Small intestine (tissue), 7 donors: ENCODE data around the gene RAPGEF4. TPM values are rescaled to one million over a fixed set of nuclear protein-coding genes. Genes with fewer than 3 reads are reported as not detected.

Experiments
- DNase-seq, 2 donors: peaks; one replicate each; pipeline versions ENCODE4 v3.0.0 to v3.0.0-alpha.2; 2013
- FAIRE-seq: peaks from 2 replicates; lab custom pipeline; 2012; peaks lifted over from hg19 to GRCh38; lab: Jason Lieb, UNC
- H3K27ac ChIP-seq, 3 donors: one replicate each; pipeline ENCODE4 v1.5.1; 2013; ENCODE audit warnings: low read length in 2 of 3, mild to moderate bottlenecking in 2 of 3, control low read depth in 1 of 3, inconsistent platforms in 1 of 3, low read depth in 1 of 3, moderate library complexity in 1 of 3
- H3K27me3 ChIP-seq, 3 donors: one replicate each; pipeline ENCODE4 v1.6.1; 2013; ENCODE audit warnings: low read length in 3 of 3, inconsistent platforms in 1 of 3; ENCODE audit not compliant: control insufficient read depth in 3 of 3, insufficient read depth in 3 of 3
- H3K36me3 ChIP-seq, 3 donors: one replicate each; pipeline ENCODE4 v1.6.1; 2013; ENCODE audit warnings: low read length in 3 of 3, inconsistent platforms in 1 of 3, low read depth in 1 of 3, mild to moderate bottlenecking in 1 of 3, moderate library complexity in 1 of 3; ENCODE audit not compliant: control insufficient read depth in 3 of 3, insufficient read depth in 2 of 3
- H3K4me1 ChIP-seq, 3 donors: one replicate each; pipeline ENCODE4 v1.6.1; 2013; ENCODE audit warnings: low read length in 2 of 3, inconsistent platforms in 1 of 3, low read depth in 1 of 3, mild to moderate bottlenecking in 1 of 3, moderate library complexity in 1 of 3; ENCODE audit not compliant: control insufficient read depth in 3 of 3, insufficient read depth in 2 of 3
- H3K4me3 ChIP-seq, 3 donors: one replicate each; pipeline ENCODE4 v1.5.1; 2013; ENCODE audit warnings: low read length in 3 of 3, control low read depth in 1 of 3, inconsistent platforms in 1 of 3, low read depth in 1 of 3, mild to moderate bottlenecking in 1 of 3, moderate library complexity in 1 of 3
- H3K9me3 ChIP-seq, 2 donors: one replicate each; pipeline ENCODE4 v1.6.1; 2013; ENCODE audit warnings: low read depth in 1 of 2, low read length in 1 of 2; ENCODE audit not compliant: control insufficient read depth in 2 of 2, insufficient read depth in 1 of 2
- WGBS, 3 donors: extraction: QIAGEN DNeasy Blood & Tissue Kit; methylation state at CpG; one replicate each; pipeline ENCODE4 v1.1.7; 2013; 5-methylcytosine and 5-hydroxymethylcytosine counted together
- polyA plus RNA-seq, 4 donors: library from polyadenylated mRNA; stranded (reverse) in 3 of 4; unstranded in 1 of 4; fragments of 200-250 nt in 3 of 4; fragments of 120-200 nt in 1 of 4; gene quantifications; one replicate each; pipeline versions ENCODE4 v1.2.1 to v1.2.3, GENCODE V29; 2013
- donor health status: healthy with polysubstance abuse.
- donor health status: control.
- donor health status: control.
- donor health status: Bipolar disorder and iron deficiency.
- donor health status: healthy.

Gene RAPGEF4
- polyA plus RNA-seq, 4 donors, result 0.45 to 7.2 (median 3.4) TPM

DNA sequence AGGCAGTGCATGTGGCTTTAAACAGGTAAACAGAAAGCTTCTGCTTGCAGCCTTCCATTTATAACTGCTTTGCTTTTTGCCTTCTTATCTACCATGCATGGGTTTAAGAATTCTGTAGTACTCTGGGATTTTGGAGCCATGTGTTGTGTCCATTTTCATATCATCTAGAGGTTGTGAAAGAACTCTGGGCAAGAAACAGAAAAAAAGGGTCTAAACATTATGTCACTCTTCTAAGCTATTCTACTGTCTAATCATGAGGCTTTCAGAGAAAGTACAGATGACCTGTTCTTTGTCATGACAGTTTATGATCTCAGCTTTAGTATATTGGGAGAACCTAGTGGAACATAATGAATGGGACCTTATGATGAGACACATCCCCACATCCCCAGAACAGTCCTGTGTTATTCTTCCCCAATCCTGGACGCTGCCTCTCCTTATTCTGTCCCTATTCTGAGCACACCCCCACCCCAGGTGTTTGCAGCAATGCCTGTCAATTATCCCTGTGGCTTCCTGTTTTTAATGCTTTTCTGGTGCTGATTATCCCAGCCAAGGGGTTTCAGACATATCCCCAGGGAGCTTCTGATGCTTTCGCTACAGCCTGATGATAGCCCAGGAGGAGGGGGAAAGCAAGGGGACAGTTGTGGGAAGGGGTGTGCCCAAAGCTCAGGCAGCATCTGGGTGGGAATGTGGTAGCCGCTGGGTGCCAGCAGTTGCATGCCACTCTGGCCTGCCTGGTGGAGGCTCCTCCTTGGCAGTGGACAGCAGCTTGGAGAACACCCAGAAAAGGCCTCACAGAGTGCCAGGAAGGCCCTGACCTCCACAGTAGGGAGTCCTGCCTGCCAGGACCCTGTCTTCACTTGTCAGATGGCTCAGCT is 170.5 kb downstream of the RAPGEF4 start:
- Histone ChIP-seq H3K27ac (no peak overlapping the region), H3K27me3 (no peaks in the 10 kb centered on the region), H3K36me3 (no peaks in the 10 kb centered on the region), H3K9me3 (no peaks in the 10 kb centered on the region), H3K4me1 (no peaks in the 10 kb centered on the region), H3K4me3 (no peak overlapping the region)
- DNase-seq (no peak), FAIRE-seq (no peak)
- WGBS, 3 donors, result 74 to 95% (median 85%) methylated on average over 3 of the region's 3 CpGs

- no peaks in the 10 kb centered on the region for H3K4me1 ChIP-seq
- 77 to 81% (median 81%) methylated on average over 3 of the region's 3 CpGs for WGBS, 3 donors
- FAIRE-seq (no peak), DNase-seq (no peak)
- H3K27ac ChIP-seq, result no peak overlapping the region
- H3K27me3 ChIP-seq, result no peaks in the 10 kb centered on the region
- H3K36me3 ChIP-seq, result no peaks in the 10 kb centered on the region
- no peaks in the 10 kb centered on the region for H3K9me3 ChIP-seq
- no peak overlapping the region for H3K4me3 ChIP-seq
These were observed 172.6 kb downstream of the RAPGEF4 start for GRCh38 chr2:172908275-172908674.

DNA sequence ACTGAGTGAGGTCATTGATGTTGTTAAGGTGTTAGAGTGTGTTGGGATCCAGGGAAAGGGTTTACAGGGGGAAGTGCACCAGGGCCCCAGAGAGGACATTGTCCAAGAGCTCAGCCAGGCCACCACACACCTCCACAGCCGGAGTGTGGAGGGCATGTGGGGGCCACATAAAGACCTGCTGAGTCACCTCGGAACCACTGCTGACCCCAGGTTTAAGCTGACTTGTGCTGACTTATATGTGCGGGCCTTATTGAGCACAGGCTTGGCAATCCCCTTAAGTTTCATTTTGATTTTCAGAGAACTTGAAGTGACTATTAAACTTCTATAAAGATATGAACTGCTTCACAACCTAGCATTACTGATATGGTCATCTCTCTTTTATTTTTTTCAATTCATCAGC is 173.8 kb downstream of the RAPGEF4 start:
- DNase-seq, result no peak
- no peaks in the 10 kb centered on the region for H3K4me1 ChIP-seq
- H3K9me3 ChIP-seq, result no peaks in the 10 kb centered on the region
- no peak overlapping the region for H3K27ac ChIP-seq
- WGBS, 3 donors, result 86 to 96% (median 88%) methylated on average over 3 of the region's 3 CpGs
- no peaks in the 10 kb centered on the region for H3K36me3 ChIP-seq
- FAIRE-seq, result no peak
- no peak overlapping the region for H3K4me3 ChIP-seq
- no peaks in the 10 kb centered on the region for H3K27me3 ChIP-seq

- Histone ChIP-seq H3K36me3 (no peaks in the 10 kb centered on the region), H3K27ac (no peak overlapping the region), H3K9me3 (no peaks in the 10 kb centered on the region), H3K27me3 (no peaks in the 10 kb centered on the region), H3K4me1 (no peaks in the 10 kb centered on the region), H3K4me3 (no peak overlapping the region)
- 85 to 89% (median 88%) methylated on average over 1 of the region's 1 CpG for WGBS, 3 donors
- no peak for DNase-seq
- no peak for FAIRE-seq
These were observed 176.6 kb downstream of the RAPGEF4 start for GRCh38 chr2:172912266-172912665.

DNA sequence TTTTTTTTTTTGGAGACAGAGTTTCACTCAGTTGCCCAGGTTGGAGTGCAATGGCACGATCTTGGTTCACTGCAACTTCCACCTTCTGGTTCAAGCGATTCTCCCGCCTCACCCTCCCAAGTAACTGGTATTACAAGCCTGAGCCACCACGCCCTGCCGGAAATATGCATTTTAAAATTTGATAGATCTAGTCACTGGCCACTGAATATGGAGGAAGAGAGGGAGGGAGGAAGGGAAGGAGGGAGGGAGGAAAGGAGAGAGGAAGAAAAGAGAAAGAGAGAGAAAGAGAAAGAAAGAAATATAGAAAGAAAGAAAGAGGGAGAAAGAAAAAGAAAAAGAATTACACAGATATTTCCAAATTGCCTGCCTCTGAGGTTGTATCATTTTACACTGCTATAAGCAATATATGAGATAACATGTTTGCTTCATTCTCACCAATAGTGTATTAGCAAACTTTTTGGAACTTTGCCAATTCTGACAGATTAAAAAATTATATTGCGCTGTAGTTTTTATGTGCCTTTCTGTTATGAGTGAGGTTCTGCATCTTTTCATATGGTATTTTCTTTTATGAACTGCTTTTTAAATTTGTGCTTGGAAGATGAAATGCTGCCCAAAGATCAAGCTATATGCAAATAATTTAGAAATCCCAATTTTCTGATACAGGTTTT is 178.8 kb downstream of the RAPGEF4 start:
- H3K36me3 ChIP-seq, result peaks cover 0 to 3% (median 0%) of the 10 kb centered on the region in 3 donors
- no peak overlapping the region for H3K27ac ChIP-seq
- H3K4me3 ChIP-seq, result no peak overlapping the region
- no peak for DNase-seq
- H3K9me3 ChIP-seq, result no peaks in the 10 kb centered on the region
- no peaks in the 10 kb centered on the region for H3K27me3 ChIP-seq
- H3K4me1 ChIP-seq, result no peaks in the 10 kb centered on the region
- no peak for FAIRE-seq
- 55 to 89% (median 62%) methylated on average over 6 of the region's 6 CpGs for WGBS, 3 donors

- no peaks in the 10 kb centered on the region for H3K27me3 ChIP-seq
- 63 to 73% (median 65%) methylated on average over 3 of the region's 3 CpGs for WGBS, 3 donors
- H3K9me3 ChIP-seq, result no peaks in the 10 kb centered on the region
- H3K36me3 ChIP-seq, result peaks cover 0 to 3% (median 0%) of the 10 kb centered on the region in 3 donors
- FAIRE-seq, result no peak
- H3K4me3 ChIP-seq, result no peak overlapping the region
- DNase-seq, result no peak
- H3K4me1 ChIP-seq, result no peaks in the 10 kb centered on the region
- H3K27ac ChIP-seq, result no peak overlapping the region
These were observed 182.1 kb downstream of the RAPGEF4 start for GRCh38 chr2:172917716-172918115.

DNA sequence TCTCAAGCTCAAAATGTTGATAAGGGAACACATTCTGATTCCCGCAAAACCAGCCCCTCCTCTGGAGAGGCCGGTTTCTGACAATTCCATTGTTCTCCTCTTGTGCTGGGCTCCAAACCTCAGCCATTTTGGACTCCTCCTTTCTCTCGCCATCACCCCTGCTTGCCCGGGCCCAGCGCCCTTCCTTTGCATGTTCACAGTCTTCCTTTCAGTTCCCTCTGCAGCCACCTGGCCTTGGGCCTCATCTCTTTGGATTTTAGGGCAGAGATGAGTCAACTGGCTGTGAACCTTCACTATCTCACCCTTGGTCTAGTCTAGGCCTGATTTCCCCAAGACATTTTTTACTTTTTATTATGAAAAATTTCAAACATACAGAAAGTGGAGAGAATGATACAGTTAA is 184.1 kb downstream of the RAPGEF4 start:
- FAIRE-seq, result no peak
- no peak overlapping the region for H3K4me3 ChIP-seq
- no peak for DNase-seq
- H3K36me3 ChIP-seq, result peaks cover 0 to 3% (median 0%) of the 10 kb centered on the region in 3 donors
- WGBS, 3 donors, result 86 to 91% (median 89%) methylated on average over 5 of the region's 5 CpGs
- H3K9me3 ChIP-seq, result no peaks in the 10 kb centered on the region
- no peak overlapping the region for H3K27ac ChIP-seq
- H3K27me3 ChIP-seq, result no peaks in the 10 kb centered on the region
- H3K4me1 ChIP-seq, result no peaks in the 10 kb centered on the region

GRCh38 chr2:172921532-172922236 is 186.0 kb downstream of the RAPGEF4 start:
- Histone ChIP-seq H3K4me1 (no peaks in the 10 kb centered on the region), H3K27ac (no peak overlapping the region), H3K27me3 (no peaks in the 10 kb centered on the region), H3K9me3 (no peaks in the 10 kb centered on the region), H3K36me3 (peaks cover 0 to 3% (median 0%) of the 10 kb centered on the region in 3 donors), H3K4me3 (no peak overlapping the region)
- WGBS, 3 donors, result 75 to 80% (median 78%) methylated on average over 6 of the region's 6 CpGs
- DNase-seq (no peak), FAIRE-seq (no peak)
